GM12878 (cell line): ENCODE results near the gene COL15A1.

Experiments used
- CTCF ChIP-seq, 3 experiments: IDR thresholded peaks in 2 of 3; conservative IDR thresholded peaks in 1 of 3; 2 replicates each; pipeline ENCODE4 v1.5.1; 2011; ENCODE audit warnings: low read depth in 3 of 3, low read length in 3 of 3, mild to moderate bottlenecking in 3 of 3, control low read depth in 2 of 3, moderate library complexity in 2 of 3, inconsistent platforms in 1 of 3, mixed read lengths in 1 of 3; ENCODE audit not compliant: control insufficient read depth in 2 of 3, insufficient read depth in 1 of 3; ENCODE audit errors: extremely low read depth in 1 of 3
- FOXM1 ChIP-seq: IDR thresholded peaks from 2 replicates; pipeline ENCODE4 v1.6.1; 2012; ENCODE audit warnings: low read depth, mild to moderate bottlenecking, inconsistent platforms, low read length, moderate library complexity
- MYC ChIP-seq: IDR thresholded peaks from 2 replicates; pipeline ENCODE4 v1.6.1; 2011; ENCODE audit warnings: mild to moderate bottlenecking, low read length, moderate library complexity, inconsistent platforms; ENCODE audit not compliant: insufficient read depth, insufficient replicate concordance, insufficient read length, severe bottlenecking

GRCh38 chr9:98931600-98932389 lies 11.9 kb upstream of the COL15A1 start:
- TF ChIP-seq FOXM1: no peak
- no peak for TF ChIP-seq MYC
- TF ChIP-seq CTCF (IDR thresholded peaks at IDR 0.05 in 2 of 3, conservative IDR thresholded peaks at IDR 0.05 in 1 of 3; ENCODE audit: control insufficient read depth in 2 of 3, extremely low read depth in 1 of 3, insufficient read depth in 1 of 3, low read depth in 3 of 3, low read length in 3 of 3): no peak
